NCI-H345 treated with DMSO at 0.1 percent for 48 hours (cell line): ENCODE results near the gene MAD1L1.
"Not testable (repeated sequence)": the region's sequence is repeated elsewhere in the genome, so short reads cannot be mapped to it uniquely, and the experiment has no call there.

Experiments used
- DNase-seq: peaks from one replicate; lab custom pipeline; 2025; ENCODE audit not compliant: unreplicated experiment; lab: John Stamatoyannopoulos, UW

Gene MAD1L1

GRCh38 chr7:2232766-2233520, at the start of gene MAD1L1:
Gene MAD1L1, minus strand, starts transcription at chr7:2232945. Its CDS starts 2,812 bp downstream, at chr7:2230133.
- peak; percentile 44 for DNase-seq

GRCh38 chr7:2282185-2282751, 49.5 kb upstream of the MAD1L1 start:
- DNase-seq: no peak

GRCh38 chr7:2281541-2281940, 48.8 kb upstream of the MAD1L1 start:
- DNase-seq: no peak

GRCh38 chr7:2280424-2280823, 47.7 kb upstream of the MAD1L1 start:
- no peak for DNase-seq

- DNase-seq: no peak
Measured at GRCh38 chr7:2279896-2280295, 47.2 kb upstream of the MAD1L1 start.

- no peak for DNase-seq
Measured at GRCh38 chr7:2278026-2278425, 45.3 kb upstream of the MAD1L1 start.

- no peak for DNase-seq
Measured at GRCh38 chr7:2276107-2276506, 43.4 kb upstream of the MAD1L1 start.

- DNase-seq: no peak
Measured at GRCh38 chr7:2275101-2275500, 42.4 kb upstream of the MAD1L1 start.

- no peak for DNase-seq
Measured at GRCh38 chr7:2274666-2275065, 41.9 kb upstream of the MAD1L1 start.

- DNase-seq: no peak
Measured at GRCh38 chr7:2273866-2274265, 41.1 kb upstream of the MAD1L1 start.

- DNase-seq: no peak
Measured at GRCh38 chr7:2272031-2272430, 39.3 kb upstream of the MAD1L1 start.

GRCh38 chr7:2271273-2272026, 38.7 kb upstream of the MAD1L1 start:
- no peak for DNase-seq

GRCh38 chr7:2270495-2270894, 37.8 kb upstream of the MAD1L1 start:
- DNase-seq: no peak

GRCh38 chr7:2269991-2270460, 37.3 kb upstream of the MAD1L1 start:
- DNase-seq: no peak

GRCh38 chr7:2269089-2269990, 36.6 kb upstream of the MAD1L1 start:
- not testable (repeated sequence) for DNase-seq

GRCh38 chr7:2266911-2267310, 34.2 kb upstream of the MAD1L1 start:
- no peak for DNase-seq

GRCh38 chr7:2264158-2264557, 31.4 kb upstream of the MAD1L1 start:
- DNase-seq: no peak

- DNase-seq: no peak
Measured at GRCh38 chr7:2263176-2263575, 30.4 kb upstream of the MAD1L1 start.

GRCh38 chr7:2261611-2262010, 28.9 kb upstream of the MAD1L1 start:
- DNase-seq: no peak

GRCh38 chr7:2260820-2261219, 28.1 kb upstream of the MAD1L1 start:
- peak; percentile 76 for DNase-seq

- DNase-seq: no peak
Measured at GRCh38 chr7:2259480-2259879, 26.7 kb upstream of the MAD1L1 start.
